ENCODE results near the gene PRRT1B.

GRCh38 chr9:131598121-131598520 lies 52.8 kb downstream of the PRRT1B start:
- TF ChIP-seq POLR2A (IDR thresholded peaks at IDR 0.05), result no peak
- no peak for TF ChIP-seq CTCF (IDR thresholded peaks at IDR 0.05)

Measured in gastroesophageal sphincter (tissue), 3 donors.